NT2/D1 (cell line): ENCODE data around the gene KPNA6.

Source experiments
- DNase-seq: peaks from one replicate; pipeline ENCODE4 v3.0.0-alpha.2; 2011; ENCODE audit warnings: low read depth, low spot score
- H3K27me3 ChIP-seq: 2 replicates; pipeline ENCODE4 v1.6.0; 2011; ENCODE audit warnings: mild to moderate bottlenecking; ENCODE audit not compliant: insufficient read length, insufficient read depth
- H3K36me3 ChIP-seq: 2 replicates; pipeline ENCODE4 v1.6.1; 2011; ENCODE audit warnings: mild to moderate bottlenecking, low read length, mixed read lengths; ENCODE audit not compliant: insufficient read depth, insufficient read length
- H3K4me1 ChIP-seq: 2 replicates; pipeline ENCODE4 v1.5.1; 2011; ENCODE audit not compliant: insufficient read depth, insufficient read length
- H3K4me3 ChIP-seq: 2 replicates; pipeline ENCODE4 v1.5.1; 2011; ENCODE audit warnings: low read depth; ENCODE audit not compliant: insufficient read length
- H3K9ac ChIP-seq: 2 replicates; pipeline ENCODE4 v1.6.0; 2011; ENCODE audit warnings: low read depth; ENCODE audit not compliant: insufficient read length
- H3K9me3 ChIP-seq: 2 replicates; pipeline ENCODE4 v1.5.1; 2011; ENCODE audit warnings: mild to moderate bottlenecking, low read length; ENCODE audit not compliant: insufficient read depth
- SUZ12 ChIP-seq: IDR thresholded peaks from 2 replicates; pipeline ENCODE4 v1.6.1; 2011; ENCODE audit not compliant: insufficient read length, insufficient read depth; ENCODE audit errors: extremely low read depth
- YY1 ChIP-seq: IDR thresholded peaks from 2 replicates; pipeline ENCODE4 v1.6.1; 2011; ENCODE audit not compliant: insufficient read length, insufficient read depth
- ZNF274 ChIP-seq: IDR thresholded peaks from 2 replicates; pipeline ENCODE4 v1.6.1; 2011; ENCODE audit warnings: mild to moderate bottlenecking, low read depth, low read length

The KPNA6 gene

GRCh38 chr1:32199717-32200072 lies 91.8 kb downstream of the KPNA6 start:
- peak overlapping the region; percentile 64 for H3K4me3 ChIP-seq
- peaks cover 4% of the 10 kb centered on the region for H3K27me3 ChIP-seq
- peaks cover 54% of the 10 kb centered on the region for H3K36me3 ChIP-seq
- no peaks in the 10 kb centered on the region for H3K9me3 ChIP-seq
- DNase-seq = no peak
- peak overlapping the region; percentile 82 for H3K9ac ChIP-seq
- peaks cover 43% of the 10 kb centered on the region for H3K4me1 ChIP-seq
- TF ChIP-seq ZNF274 = no peak
- TF ChIP-seq SUZ12 = no peak
- TF ChIP-seq YY1 = no peak

- peaks cover 46% of the 10 kb centered on the region for H3K4me1 ChIP-seq
- TF ChIP-seq SUZ12 (no peak), YY1 (no peak), ZNF274 (no peak)
- H3K9ac ChIP-seq = peak within 1 kb of the TSS; percentile 82
- peak within 1 kb of the TSS; percentile 64 for H3K4me3 ChIP-seq
- H3K36me3 ChIP-seq = peaks cover 50% of the 10 kb centered on the region
- peaks cover 4% of the 10 kb centered on the region for H3K27me3 ChIP-seq
- H3K9me3 ChIP-seq = no peaks in the 10 kb centered on the region
- DNase-seq = peak; percentile 79
These were observed 92.6 kb downstream of the KPNA6 start, which contains the start of gene CCDC28B for GRCh38 chr1:32200226-32201010. CCDC28B (plus strand) TSS chr1:32200595; CDS start chr1:32201936, 1,341 bp downstream.

GRCh38 chr1:32201011-32201855 lies 93.4 kb downstream of the KPNA6 start:
- no peak for DNase-seq
- H3K4me1 ChIP-seq = peaks cover 47% of the 10 kb centered on the region
- H3K27me3 ChIP-seq = peaks cover 4% of the 10 kb centered on the region
- TF ChIP-seq SUZ12 = no peak
- no peak for TF ChIP-seq YY1
- no peak for TF ChIP-seq ZNF274
- no peaks in the 10 kb centered on the region for H3K9me3 ChIP-seq
- peak overlapping the region; percentile 82 for H3K9ac ChIP-seq
- H3K4me3 ChIP-seq = peak overlapping the region; percentile 64
- peaks cover 42% of the 10 kb centered on the region for H3K36me3 ChIP-seq

GRCh38 chr1:32204943-32205361 lies 97.1 kb downstream of the KPNA6 start:
- Histone ChIP-seq H3K9ac (peak overlapping the region; percentile 98), H3K4me1 (peaks cover 22% of the 10 kb centered on the region), H3K4me3 (peak overlapping the region; percentile 95), H3K9me3 (no peaks in the 10 kb centered on the region), H3K36me3 (peaks cover 37% of the 10 kb centered on the region), H3K27me3 (peaks cover 4% of the 10 kb centered on the region)
- TF ChIP-seq YY1 = no peak
- TF ChIP-seq ZNF274 = no peak
- no peak for TF ChIP-seq SUZ12
- DNase-seq = no peak

GRCh38 chr1:32205401-32206370 lies 97.8 kb downstream of the KPNA6 start, which contains the start of gene IQCC:
IQCC (plus strand) TSS chr1:32205671; CDS start chr1:32205682, 11 bp downstream.
- H3K36me3 ChIP-seq = peaks cover 37% of the 10 kb centered on the region
- no peak for TF ChIP-seq ZNF274
- TF ChIP-seq YY1 = peak; percentile 28
- H3K4me1 ChIP-seq = peaks cover 21% of the 10 kb centered on the region
- peaks cover 4% of the 10 kb centered on the region for H3K27me3 ChIP-seq
- no peaks in the 10 kb centered on the region for H3K9me3 ChIP-seq
- H3K9ac ChIP-seq = peak within 1 kb of the TSS; percentile 98
- DNase-seq = peak; percentile 95
- peak within 1 kb of the TSS; percentile 95 for H3K4me3 ChIP-seq

- Histone ChIP-seq H3K4me1 (peaks cover 8% of the 10 kb centered on the region), H3K36me3 (peaks cover 52% of the 10 kb centered on the region), H3K4me3 (no peak overlapping the region), H3K9me3 (no peaks in the 10 kb centered on the region), H3K27me3 (peaks cover 4% of the 10 kb centered on the region), H3K9ac (no peak overlapping the region)
- TF ChIP-seq YY1 (no peak), ZNF274 (no peak)
- DNase-seq = no peak
These were observed 100.6 kb downstream of the KPNA6 start for GRCh38 chr1:32208469-32208868.
